OCI-LY7 (cell line): ENCODE data around the gene IL1RAPL1. TPM values are rescaled to one million over a fixed set of nuclear protein-coding genes. Genes with fewer than 3 reads are reported as not detected.

ENCODE experiments used
- BruUV-seq: library from RNA; stranded (reverse); fragments of 400-500 nt; replicated peaks from 2 replicates; lab custom pipeline; 2021; lab: Mats Ljungman, UMichigan
- CTCF ChIA-PET: fragments of 300-600 bp; sonication (Branson Sonifier 250); formaldehyde crosslinking; loops from one replicate; lab custom pipeline; 2022; ENCODE audit warnings: antibody characterized with exemption; ENCODE audit not compliant: unreplicated experiment; lab: Charles Lee
- POLR2A ChIA-PET: fragments of 300-600 bp; sonication (Branson Sonifier 250); formaldehyde crosslinking; loops from one replicate; lab custom pipeline; 2022; ENCODE audit warnings: antibody characterized with exemption; lab: Charles Lee
- DNase-seq: peaks from one replicate; pipeline ENCODE4 v3.0.0-alpha.2; 2015; ENCODE audit warnings: low spot score
- H2AFZ ChIP-seq: fragments of 200-600 bp; sonication (generic), shearing (Covaris generic); 2 replicates; pipeline ENCODE4 v1.6.1; 2014; ENCODE audit warnings: mild to moderate bottlenecking, antibody characterized with exemption, low read length, moderate library complexity
- H3K27ac ChIP-seq: fragments of 200-600 bp; sonication (generic); 2 replicates; pipeline ENCODE4 v1.5.1; 2014; ENCODE audit warnings: mixed run types, low read depth, mild to moderate bottlenecking, moderate library complexity, low read length, inconsistent platforms; ENCODE audit not compliant: poor library complexity, severe bottlenecking
- H3K36me3 ChIP-seq: fragments of 200-600 bp; sonication (generic); 2 replicates; pipeline ENCODE4 v1.6.1; 2014; ENCODE audit warnings: mild to moderate bottlenecking, antibody characterized with exemption, low read length, moderate library complexity, mixed read lengths; ENCODE audit not compliant: insufficient read depth
- H3K4me1 ChIP-seq: fragments of 200-600 bp; sonication (generic); 2 replicates; pipeline ENCODE4 v1.5.1; 2014; ENCODE audit warnings: mild to moderate bottlenecking, low read length; ENCODE audit not compliant: insufficient read depth, poor library complexity, severe bottlenecking
- H3K4me2 ChIP-seq: fragments of 200-600 bp; sonication (generic); 2 replicates; pipeline ENCODE4 v1.6.1; 2014; ENCODE audit warnings: mild to moderate bottlenecking, low read length
- H3K4me3 ChIP-seq: fragments of 200-600 bp; sonication (generic); 2 replicates; pipeline ENCODE4 v1.5.1; 2014; ENCODE audit warnings: mild to moderate bottlenecking, low read depth, low read length; ENCODE audit not compliant: poor library complexity, severe bottlenecking
- H3K79me2 ChIP-seq: fragments of 200-600 bp; sonication (generic); 2 replicates; pipeline ENCODE4 v1.6.1; 2016; ENCODE audit warnings: low read depth, mild to moderate bottlenecking, low read length, moderate library complexity, mixed read lengths; ENCODE audit not compliant: insufficient read depth
- H3K9me2 ChIP-seq: fragments of 200-600 bp; sonication (generic); 2 replicates; pipeline ENCODE4 v1.6.1; 2016; ENCODE audit warnings: mild to moderate bottlenecking, low read length, mixed read lengths; ENCODE audit not compliant: insufficient read depth
- H3K9me3 ChIP-seq: fragments of 200-600 bp; sonication (generic); 2 replicates; pipeline ENCODE4 v1.6.1; 2014; ENCODE audit warnings: mild to moderate bottlenecking, mixed run types, low read length, mixed read lengths
- H4K20me1 ChIP-seq: fragments of 200-600 bp; sonication (generic); 2 replicates; pipeline ENCODE4 v1.6.1; 2014; ENCODE audit warnings: mild to moderate bottlenecking, antibody characterized with exemption, low read length, moderate library complexity, mixed read lengths; ENCODE audit not compliant: insufficient read depth
- CTCF ChIP-seq: fragments of 200-600 bp; sonication (generic); conservative IDR thresholded peaks from 2 replicates; pipeline ENCODE4 v1.5.1; 2014; ENCODE audit warnings: mild to moderate bottlenecking, antibody characterized with exemption, low read length, moderate library complexity, mixed read lengths
- EZH2phosphoT487 ChIP-seq: fragments of 200-600 bp; sonication (generic); IDR thresholded peaks from 2 replicates; pipeline ENCODE4 v1.6.1; 2018; ENCODE audit warnings: low read depth, borderline replicate concordance, mild to moderate bottlenecking, mixed run types, antibody characterized with exemption, low read length, moderate library complexity, mixed read lengths
- intact Hi-C: fragments of 100-400 bp; cut with micrococcal nuclease; formaldehyde crosslinking; loops from one replicate; pipeline ENCODE4 v1.10.0; 2022; ENCODE audit not compliant: unreplicated experiment
- total RNA-seq, 2 experiments: library from RNA; depleted of rRNA in 1 of 2; stranded (reverse); fragments of >200 nt in 1 of 2; shearing (Covaris generic) in 1 of 2; gene quantifications; 2 replicates each; pipeline ENCODE4 v1.2.3, GENCODE V29; 2014 to 2022

IL1RAPL1 gene
- total RNA-seq, 2 experiments from 2014 or later = not detected

- H3K4me2 ChIP-seq = no peak overlapping the region
- intact Hi-C loops = no loop called here
- no peaks in the 10 kb centered on the region for H4K20me1 ChIP-seq
- no TSS peak for BruUV-seq
- no peaks in the 10 kb centered on the region for H3K79me2 ChIP-seq
- H3K27ac ChIP-seq = no peak overlapping the region
- CTCF ChIA-PET = no interaction called here
- H3K4me3 ChIP-seq = no peak overlapping the region
- no peak overlapping the region for H2AFZ ChIP-seq
- no peaks in the 10 kb centered on the region for H3K4me1 ChIP-seq
- DNase-seq = no peak
- H3K9me2 ChIP-seq = no peaks in the 10 kb centered on the region
- H3K36me3 ChIP-seq = no peaks in the 10 kb centered on the region
- TF ChIP-seq CTCF (no peak), EZH2phosphoT487 (no peak)
- no peaks in the 10 kb centered on the region for H3K9me3 ChIP-seq
- POLR2A ChIA-PET = interaction anchor here (0.8 kb wide), 1 partner anchor 20 kb away, joined by 5 read pairs; no protein-coding TSS in a partner anchor
Measured at GRCh38 chrX:29851857-29852605, 1264.8 kb downstream of the IL1RAPL1 start.

GRCh38 chrX:29852767-29853166 is 1265.5 kb downstream of the IL1RAPL1 start:
- Histone ChIP-seq H2AFZ (no peak overlapping the region), H3K36me3 (no peaks in the 10 kb centered on the region), H3K79me2 (no peaks in the 10 kb centered on the region), H4K20me1 (no peaks in the 10 kb centered on the region), H3K27ac (no peak overlapping the region), H3K4me1 (no peaks in the 10 kb centered on the region), H3K4me2 (no peak overlapping the region), H3K4me3 (no peak overlapping the region), H3K9me2 (no peaks in the 10 kb centered on the region), H3K9me3 (no peaks in the 10 kb centered on the region)
- no peak for TF ChIP-seq EZH2phosphoT487
- TF ChIP-seq CTCF = no peak
- no TSS peak for BruUV-seq
- DNase-seq = no peak
- CTCF ChIA-PET = no interaction called here
- intact Hi-C loops = no loop called here
- POLR2A ChIA-PET = no interaction called here

GRCh38 chrX:29858714-29859113 is 1271.5 kb downstream of the IL1RAPL1 start:
- CTCF ChIA-PET = no interaction called here
- intact Hi-C loops = no loop called here
- POLR2A ChIA-PET = no interaction called here
- Histone ChIP-seq H3K36me3 (no peaks in the 10 kb centered on the region), H4K20me1 (no peaks in the 10 kb centered on the region), H3K4me2 (no peak overlapping the region), H3K79me2 (no peaks in the 10 kb centered on the region), H3K4me3 (no peak overlapping the region), H3K4me1 (no peaks in the 10 kb centered on the region), H2AFZ (no peak overlapping the region), H3K9me2 (no peaks in the 10 kb centered on the region), H3K9me3 (no peaks in the 10 kb centered on the region), H3K27ac (no peak overlapping the region)
- BruUV-seq = no TSS peak
- TF ChIP-seq EZH2phosphoT487 (no peak), CTCF (no peak)
- DNase-seq = no peak
